NCI-H2081 treated with DMSO at 0.1 percent for 48 hours (cell line): ENCODE measurements around the gene CCDC85B.
A peak's percentile ranks its signal among the peaks of the same experiment; 100 is the strongest.

Experiments used
- DNase-seq: peaks from one replicate; lab custom pipeline; 2025; lab: John Stamatoyannopoulos, UW

The CCDC85B gene

DNA sequence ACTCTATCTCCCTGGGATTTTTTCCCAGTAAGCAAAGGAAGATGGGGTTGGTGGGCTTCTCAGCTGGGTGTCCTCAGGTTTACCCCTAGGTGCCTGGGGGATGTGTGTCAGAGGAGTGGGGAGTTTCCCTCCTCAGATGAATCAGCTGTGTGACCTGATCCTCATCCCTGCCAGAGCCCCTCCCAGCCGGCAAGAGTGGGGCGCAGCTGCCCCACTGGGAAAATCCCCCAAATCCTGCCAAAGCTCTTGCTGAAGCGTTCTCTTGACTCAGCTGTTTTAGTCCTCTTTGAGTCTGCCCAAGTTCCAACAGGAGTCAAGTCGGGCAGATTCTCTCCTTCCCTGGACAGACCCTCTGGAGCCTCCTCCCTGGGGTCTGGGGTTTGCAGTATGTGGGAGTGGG, 22.4 kb downstream of the CCDC85B start:
- DNase-seq = no peak

DNA sequence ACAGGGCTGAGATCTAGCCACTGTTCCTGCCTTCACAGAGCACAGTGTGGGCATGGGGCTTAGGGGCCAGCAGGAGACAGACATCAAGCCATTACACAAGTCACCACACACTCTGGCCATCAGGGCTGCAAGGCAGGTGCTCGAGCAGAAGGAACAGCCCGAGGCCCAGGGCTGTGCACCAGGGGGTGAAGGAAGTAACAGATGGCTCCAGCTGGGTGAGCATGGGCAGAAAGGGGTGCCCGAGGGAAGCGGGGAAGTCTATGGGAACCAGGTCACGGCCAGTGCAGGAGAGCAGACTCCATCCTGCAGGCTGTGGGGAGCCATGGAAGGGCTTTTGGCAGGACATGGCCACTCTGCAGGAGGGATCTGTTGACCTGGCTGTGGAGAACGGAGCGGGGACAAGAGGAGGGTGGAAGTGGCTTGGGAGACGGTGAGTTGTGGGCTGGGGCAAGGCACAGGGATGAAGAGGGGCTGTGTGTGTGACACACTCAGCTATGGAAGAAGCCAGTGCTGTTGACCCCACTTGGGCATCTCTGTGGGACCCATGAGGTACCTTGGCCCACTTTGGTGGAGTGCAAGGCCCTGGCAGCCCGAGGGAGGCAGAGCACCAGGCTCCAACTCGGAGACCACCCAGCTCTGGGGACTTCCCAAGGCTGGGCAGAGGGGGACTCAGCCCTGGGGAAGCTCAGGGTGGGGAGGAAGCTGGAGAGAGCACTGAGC, 24.8 kb downstream of the CCDC85B start:
- DNase-seq = no peak

GRCh38 chr11:65915821-65916251, 25.4 kb downstream of the CCDC85B start:
- no peak for DNase-seq

DNA sequence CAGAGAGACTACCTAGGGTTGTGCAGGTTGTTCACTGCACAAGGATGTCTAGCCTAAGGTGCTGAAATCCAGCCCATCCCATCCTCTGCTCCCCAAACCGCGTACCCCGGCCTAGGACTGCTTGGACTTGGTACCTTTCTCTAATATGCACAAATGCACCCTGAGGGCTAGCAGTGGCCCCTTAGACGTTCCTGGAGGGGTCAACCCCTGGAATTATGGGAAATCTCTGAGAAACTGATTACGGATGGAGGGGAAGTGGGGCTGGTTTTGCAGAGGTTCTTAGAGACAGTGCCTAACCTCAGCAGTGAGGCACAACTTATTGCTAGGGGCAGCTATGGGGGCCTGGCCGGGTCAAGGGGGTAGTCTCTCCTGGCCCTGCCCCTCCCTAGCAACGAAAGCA, 25.9 kb downstream of the CCDC85B start:
- no peak for DNase-seq

GRCh38 chr11:65917077-65917433, 26.6 kb downstream of the CCDC85B start:
- DNase-seq = no peak

- no peak for DNase-seq
Observed at GRCh38 chr11:65917434-65918210, 27.1 kb downstream of the CCDC85B start.

DNA sequence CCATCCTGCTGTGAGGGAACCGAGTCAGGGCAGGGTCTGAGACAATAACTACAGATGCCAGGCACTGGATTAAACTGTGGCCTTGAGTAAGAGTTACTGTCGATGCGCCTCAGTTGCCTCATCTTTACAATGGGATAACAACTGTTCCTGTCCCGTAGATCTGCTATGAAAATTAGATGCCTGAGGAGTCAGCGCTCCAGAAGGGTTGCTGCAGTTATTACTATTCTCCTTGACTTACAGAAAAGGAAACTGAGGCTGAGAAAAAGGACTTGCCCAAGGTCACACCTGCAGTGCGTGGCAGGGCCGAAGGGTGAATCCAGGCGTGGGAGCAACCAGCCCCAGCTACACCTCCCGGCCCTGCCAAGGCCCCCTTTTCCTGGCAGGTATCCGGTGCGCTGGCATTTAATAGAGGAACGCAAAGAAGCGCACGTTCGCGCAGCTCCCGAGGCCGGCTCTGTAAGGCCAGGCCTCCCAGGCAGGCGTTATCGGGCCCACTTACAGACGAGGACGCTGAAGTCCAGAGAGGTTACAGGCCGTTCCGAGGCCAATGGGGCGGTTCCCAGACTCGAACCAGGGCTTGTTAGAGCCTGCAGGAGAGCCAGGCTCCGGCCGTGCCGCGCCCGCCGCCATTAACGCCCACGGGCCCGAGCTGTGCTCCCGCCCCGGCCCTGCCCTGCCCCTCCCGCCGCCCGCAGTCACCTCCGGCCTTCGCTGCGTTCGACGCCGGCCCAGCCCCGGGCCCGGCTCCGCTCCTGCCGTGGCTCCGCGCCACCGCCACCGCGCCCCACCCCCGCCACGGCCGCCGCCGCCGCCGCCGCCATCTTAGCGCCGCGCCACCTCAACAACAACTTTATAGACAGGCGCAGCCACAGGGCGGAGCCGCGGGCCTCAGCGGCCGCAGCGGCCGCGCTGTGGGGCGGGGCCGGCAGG, 28.0 kb downstream of the CCDC85B start, which contains the start of gene C11orf68:
C11orf68 (minus strand) TSS at position 852 of the 930 bp plus-strand sequence; CDS start at position 821, 31 bp downstream.
- DNase-seq = no peak

- DNase-seq = peak; percentile 67
Observed at GRCh38 chr11:65919141-65919572, 28.7 kb downstream of the CCDC85B start, which contains the start of gene DRAP1. Gene DRAP1, plus strand, starts transcription at chr11:65919426. Its CDS starts 76 bp downstream, at chr11:65919502.

GRCh38 chr11:65919573-65920371, 29.3 kb downstream of the CCDC85B start:
- DNase-seq = no peak

DNA sequence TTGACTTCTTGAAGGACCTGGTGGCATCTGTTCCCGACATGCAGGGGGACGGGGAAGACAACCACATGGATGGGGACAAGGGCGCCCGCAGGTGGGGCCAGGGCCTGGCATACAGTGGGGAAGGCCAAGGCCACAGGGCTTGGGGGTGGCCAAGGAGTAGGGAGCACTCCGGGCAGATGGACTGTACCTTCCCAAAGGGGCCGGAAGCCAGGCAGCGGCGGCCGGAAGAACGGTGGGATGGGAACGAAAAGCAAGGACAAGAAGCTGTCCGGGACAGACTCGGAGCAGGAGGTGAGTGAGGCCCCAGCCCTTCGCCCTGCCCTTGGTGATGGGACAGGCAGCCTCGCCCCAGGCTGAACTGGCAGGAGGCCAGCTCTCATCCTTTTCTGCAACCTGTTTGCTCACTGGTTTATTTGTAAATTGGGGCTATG, 29.9 kb downstream of the CCDC85B start:
- no peak for DNase-seq

DNA sequence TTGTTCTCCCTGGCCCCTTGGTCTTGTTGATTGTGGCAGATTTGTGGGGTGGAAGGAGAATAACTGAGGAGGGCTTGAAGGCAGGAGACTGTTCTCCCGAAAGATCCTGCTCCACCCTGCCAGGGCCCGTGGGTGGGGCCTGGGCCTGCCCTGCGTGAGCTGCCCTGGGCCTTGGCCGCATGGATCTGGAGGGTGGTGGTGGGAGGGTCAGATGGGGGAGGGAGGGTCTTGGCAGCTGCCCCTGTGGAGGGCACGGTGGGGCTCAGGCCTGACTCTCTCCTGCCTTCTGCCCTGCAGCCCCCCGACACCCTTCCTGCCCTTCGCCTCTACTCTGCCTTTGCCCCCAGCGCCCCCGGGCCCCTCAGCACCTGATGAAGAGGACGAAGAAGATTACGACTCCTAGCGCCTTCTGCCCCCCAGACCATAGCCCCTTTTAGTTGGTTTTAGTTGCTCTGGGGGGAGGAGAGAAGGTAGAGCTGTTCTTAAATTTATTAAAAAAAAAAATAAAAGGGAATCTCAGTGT, 30.6 kb downstream of the CCDC85B start:
- DNase-seq = no peak

- DNase-seq = no peak
Observed at GRCh38 chr11:65921876-65922275, 31.4 kb downstream of the CCDC85B start.

- no peak for DNase-seq
Observed at GRCh38 chr11:65922565-65922964, 32.1 kb downstream of the CCDC85B start.

DNA sequence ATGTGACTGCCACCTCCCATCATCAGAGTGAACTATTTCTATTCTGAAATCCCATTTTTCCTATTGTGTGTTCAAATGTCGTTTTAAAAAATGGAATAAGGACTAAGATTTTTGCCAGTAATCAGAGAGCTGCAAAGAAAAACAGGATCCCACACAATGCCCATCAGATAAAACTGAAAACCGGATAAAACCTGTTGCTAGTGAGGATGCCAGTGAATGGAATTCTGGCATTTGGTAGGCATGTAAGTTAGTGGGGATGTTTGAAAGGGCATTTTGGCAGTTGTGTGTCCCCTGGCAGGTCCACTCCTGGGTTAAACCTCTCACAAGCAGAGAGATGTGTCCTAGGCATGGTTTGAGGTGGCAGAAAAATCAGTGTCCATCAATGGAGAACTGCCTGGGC, 34.9 kb downstream of the CCDC85B start:
- no peak for DNase-seq

- DNase-seq = no peak
Observed at GRCh38 chr11:65927904-65928397, 37.5 kb downstream of the CCDC85B start.

DNA sequence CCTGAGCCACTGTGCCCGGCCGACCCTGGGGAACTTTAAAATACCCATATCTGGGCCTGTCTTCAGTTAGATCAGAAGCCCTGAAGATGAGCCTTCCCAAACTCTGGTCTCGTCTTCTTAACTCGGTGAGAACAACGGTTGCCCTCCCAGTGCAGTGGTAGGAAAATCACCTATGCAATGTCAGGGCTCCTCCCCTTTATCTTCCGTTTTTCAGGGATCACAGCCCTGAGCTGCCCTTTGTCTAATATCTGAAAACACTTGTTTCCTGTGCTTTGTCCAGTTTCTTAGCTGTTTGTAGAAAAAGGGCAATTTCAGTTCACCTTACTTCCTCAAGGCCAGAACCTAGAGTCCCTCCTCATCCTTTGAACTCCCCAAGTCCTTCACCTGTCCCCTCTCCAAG, 38.2 kb downstream of the CCDC85B start:
- DNase-seq = no peak

DNA sequence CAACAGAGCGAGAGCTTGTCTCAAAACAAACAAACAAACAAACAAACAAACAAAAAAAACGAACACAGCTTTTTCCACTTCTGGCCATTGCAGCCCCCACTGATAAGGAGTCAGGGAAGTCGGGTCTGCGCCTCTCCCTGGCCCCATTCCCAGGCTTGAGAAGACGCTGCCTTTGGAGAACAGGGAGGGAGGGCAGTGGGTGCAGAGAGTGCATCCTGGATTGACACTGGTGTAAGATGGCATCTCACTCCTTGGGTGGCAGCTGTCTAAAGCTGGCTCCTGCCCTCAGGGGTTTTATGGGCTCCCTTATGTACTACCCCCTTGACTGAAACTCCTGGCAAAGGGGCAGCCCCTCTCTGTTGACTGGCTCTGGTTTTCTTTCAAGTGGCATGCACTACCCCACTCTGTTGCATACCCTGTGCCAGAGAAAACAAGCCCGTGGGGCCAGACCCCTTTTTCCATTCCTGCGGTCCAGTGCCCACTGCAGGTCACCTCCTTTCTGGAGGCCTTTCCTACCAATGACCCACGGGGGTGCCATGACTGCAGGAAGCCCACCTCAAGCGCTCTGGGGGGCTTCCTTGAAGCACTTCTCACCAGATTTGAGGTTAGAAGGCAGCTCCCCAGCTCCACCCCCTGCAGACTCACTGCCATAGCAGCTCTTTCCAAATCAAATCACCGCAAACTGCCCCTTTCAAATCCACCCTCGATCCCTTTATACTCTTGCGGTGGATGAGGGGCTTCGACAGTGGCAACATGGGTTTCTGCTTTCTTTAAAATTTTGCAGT, 41.5 kb downstream of the CCDC85B start:
- DNase-seq = no peak

DNA sequence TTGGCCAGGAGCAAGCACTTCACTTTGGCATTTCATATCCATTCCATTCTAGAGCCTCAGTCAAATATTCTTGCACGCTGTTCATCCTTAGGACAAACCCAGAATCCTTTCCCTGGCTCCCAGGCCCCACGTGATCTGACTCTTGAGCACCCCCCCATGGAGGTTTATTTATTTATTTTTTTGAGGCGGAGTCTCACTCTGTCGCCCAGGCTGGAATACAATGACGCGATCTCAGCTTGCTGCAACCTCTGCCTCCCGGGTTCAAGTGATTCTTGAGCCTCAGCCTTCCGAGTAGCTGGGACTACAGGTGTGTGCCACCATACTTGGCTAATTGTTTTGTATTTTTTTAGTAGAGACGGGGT, 42.1 kb downstream of the CCDC85B start:
- no peak for DNase-seq

DNA sequence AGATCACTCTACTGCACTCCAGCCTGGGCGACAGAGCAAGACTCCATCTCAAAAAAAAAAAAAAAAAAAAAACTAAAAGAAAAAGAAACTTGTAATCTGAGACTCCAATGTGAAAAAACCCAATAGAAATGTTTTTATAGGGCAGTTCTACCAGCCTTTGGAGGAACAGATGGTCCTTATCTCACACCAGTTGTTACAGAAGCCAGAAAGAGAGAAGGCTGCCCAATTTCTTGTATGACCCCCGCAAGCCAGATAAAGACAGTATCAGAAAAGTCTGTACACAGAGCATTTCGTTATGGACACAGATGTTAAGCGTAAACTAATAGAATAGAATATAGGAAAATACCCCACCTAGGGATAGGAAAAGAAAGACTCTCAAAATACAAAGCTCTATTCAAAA, 43.5 kb downstream of the CCDC85B start:
- DNase-seq = no peak

- no peak for DNase-seq
Observed at GRCh38 chr11:65937766-65938165, 47.3 kb downstream of the CCDC85B start.
